Ascending aorta (tissue), 2 donors: Measurements from ENCODE around the gene USP2. TPM values are rescaled to one million over a fixed set of nuclear protein-coding genes. Genes with fewer than 3 reads are reported as not detected.

ENCODE experiments used
- DNase-seq, 2 donors: peaks; one replicate each; pipeline ENCODE4 v3.0.0-alpha.2; 2019; ENCODE audit warnings: low spot score in 2 of 2
- H3K27ac ChIP-seq, 2 donors: fragments of 200-600 bp; sonication (generic); one replicate each; pipeline ENCODE4 v1.5.1; 2016 to 2017; ENCODE audit warnings: mild to moderate bottlenecking in 1 of 2
- H3K27me3 ChIP-seq: fragments of 200-600 bp; sonication (generic); one replicate; pipeline ENCODE4 v1.5.1; 2017
- H3K36me3 ChIP-seq, 2 donors: fragments of 200-600 bp; sonication (generic); one replicate each; pipeline ENCODE4 v1.5.1; 2016
- H3K4me1 ChIP-seq, 2 donors: fragments of 200-600 bp; sonication (generic); one replicate each; pipeline ENCODE4 v1.5.1; 2016 to 2017; ENCODE audit warnings: mild to moderate bottlenecking in 1 of 2
- H3K4me3 ChIP-seq, 2 donors: fragments of 200-600 bp; sonication (generic); one replicate each; pipeline ENCODE4 v1.5.1; 2016 to 2017; ENCODE audit warnings: mild to moderate bottlenecking in 1 of 2
- H3K9me3 ChIP-seq, 2 donors: fragments of 200-600 bp; sonication (generic); one replicate each; pipeline ENCODE4 v1.5.1; 2016
- intact Hi-C: fragments of 100-400 bp; cut with DNase I; formaldehyde crosslinking; loops from one replicate; pipeline ENCODE4 v1.15.1; 2023
- total RNA-seq: library from RNA; depleted of rRNA; stranded (reverse); fragments of >200 nt; gene quantifications from one replicate; pipeline ENCODE4 v1.1.0, GENCODE V29; 2016
- TF ChIP-seq, protein P1 (sequence below), 3 experiments: fragments of 200-600 bp in 2 of 3; fragments of 450-650 bp in 1 of 3; sonication (generic) in 2 of 3; IDR thresholded peaks; one replicate each; pipeline ENCODE4 v1.5.1; 2016 to 2019; ENCODE audit warnings: antibody characterized with exemption in 3 of 3, mild to moderate bottlenecking in 1 of 3, moderate library complexity in 1 of 3

Gene USP2
- total RNA-seq, 1 donor from 2014 or later, result not detected

DNA sequence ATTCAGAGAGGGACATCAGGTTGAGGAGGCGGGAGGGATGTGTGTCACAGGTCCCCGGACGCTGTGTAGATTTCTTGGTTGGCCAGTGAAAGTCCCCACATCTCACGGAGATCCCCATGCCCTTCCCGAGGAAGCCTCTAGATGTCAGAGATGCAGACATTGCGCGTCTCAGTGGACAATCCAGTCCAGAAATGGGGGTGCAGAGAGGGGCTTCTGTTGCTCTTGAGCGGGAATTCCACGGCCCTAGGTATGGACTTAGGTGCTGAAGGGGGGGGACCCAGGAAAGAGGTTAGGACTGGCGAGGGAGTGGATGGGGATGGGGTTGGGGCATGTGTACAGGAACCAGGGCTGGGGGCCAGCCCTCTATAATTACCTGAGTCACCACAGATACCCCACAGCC, 34.5 kb upstream of the USP2 start:
- Histone ChIP-seq H3K36me3 (no peaks in the 10 kb centered on the region), H3K27ac (no peak overlapping the region), H3K4me1 (peaks cover 0 to 14% of the 10 kb centered on the region in 2 donors), H3K9me3 (no peaks in the 10 kb centered on the region), H3K27me3 (no peaks in the 10 kb centered on the region), H3K4me3 (no peak overlapping the region)
- TF ChIP-seq, protein P1, sequence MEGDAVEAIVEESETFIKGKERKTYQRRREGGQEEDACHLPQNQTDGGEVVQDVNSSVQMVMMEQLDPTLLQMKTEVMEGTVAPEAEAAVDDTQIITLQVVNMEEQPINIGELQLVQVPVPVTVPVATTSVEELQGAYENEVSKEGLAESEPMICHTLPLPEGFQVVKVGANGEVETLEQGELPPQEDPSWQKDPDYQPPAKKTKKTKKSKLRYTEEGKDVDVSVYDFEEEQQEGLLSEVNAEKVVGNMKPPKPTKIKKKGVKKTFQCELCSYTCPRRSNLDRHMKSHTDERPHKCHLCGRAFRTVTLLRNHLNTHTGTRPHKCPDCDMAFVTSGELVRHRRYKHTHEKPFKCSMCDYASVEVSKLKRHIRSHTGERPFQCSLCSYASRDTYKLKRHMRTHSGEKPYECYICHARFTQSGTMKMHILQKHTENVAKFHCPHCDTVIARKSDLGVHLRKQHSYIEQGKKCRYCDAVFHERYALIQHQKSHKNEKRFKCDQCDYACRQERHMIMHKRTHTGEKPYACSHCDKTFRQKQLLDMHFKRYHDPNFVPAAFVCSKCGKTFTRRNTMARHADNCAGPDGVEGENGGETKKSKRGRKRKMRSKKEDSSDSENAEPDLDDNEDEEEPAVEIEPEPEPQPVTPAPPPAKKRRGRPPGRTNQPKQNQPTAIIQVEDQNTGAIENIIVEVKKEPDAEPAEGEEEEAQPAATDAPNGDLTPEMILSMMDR (IDR thresholded peaks at IDR 0.05), result no peak
- intact Hi-C loops, result no loop called here
- no peak for DNase-seq

DNA sequence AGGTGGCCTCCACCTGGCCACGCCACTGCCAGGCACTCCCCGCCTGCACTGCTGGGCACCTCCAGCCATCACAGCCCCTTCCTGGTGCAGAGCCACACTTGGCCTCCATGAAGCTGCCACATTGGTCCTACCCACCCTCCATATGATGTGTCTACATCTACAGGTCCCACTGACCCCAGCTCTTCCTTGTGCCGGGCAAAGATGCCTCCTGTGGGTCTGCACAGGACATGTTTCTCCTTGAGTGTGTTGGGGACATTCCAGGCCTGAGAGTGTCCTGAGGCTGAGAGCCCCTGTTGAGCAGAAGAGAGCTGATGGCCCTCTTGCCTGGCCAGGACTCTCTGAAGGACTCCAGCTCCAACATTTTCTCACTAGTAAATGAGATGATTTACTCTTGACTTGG, 34.0 kb upstream of the USP2 start:
- H3K27me3 ChIP-seq, result no peaks in the 10 kb centered on the region
- intact Hi-C loops, result no loop called here
- H3K27ac ChIP-seq, result no peak overlapping the region
- no peaks in the 10 kb centered on the region for H3K9me3 ChIP-seq
- no peak overlapping the region for H3K4me3 ChIP-seq
- H3K36me3 ChIP-seq, result no peaks in the 10 kb centered on the region
- H3K4me1 ChIP-seq, result peaks cover 0 to 14% of the 10 kb centered on the region in 2 donors
- no peak for DNase-seq
- TF ChIP-seq, protein P1 (IDR thresholded peaks at IDR 0.05), result no peak

DNA sequence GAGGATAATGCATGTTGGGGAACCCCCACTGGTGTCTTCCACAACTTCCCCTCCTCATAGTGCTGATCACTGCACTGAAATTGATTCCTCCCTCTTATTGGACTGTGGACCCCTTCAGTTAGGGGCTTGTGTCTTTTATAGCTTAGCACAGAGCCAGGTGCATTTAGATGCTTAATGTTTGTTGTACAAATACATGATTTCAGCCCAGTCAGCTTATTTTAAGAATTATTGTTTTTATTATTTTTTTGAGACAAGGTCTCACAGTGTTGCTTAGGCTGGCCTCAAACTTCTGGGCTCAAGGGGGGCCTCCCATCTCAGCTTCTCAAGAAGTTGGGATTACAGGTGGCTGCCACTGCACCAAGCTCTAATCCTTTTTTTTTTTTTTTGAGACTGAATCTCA, 33.2 kb upstream of the USP2 start:
- Histone ChIP-seq H3K4me3 (no peak overlapping the region), H3K27me3 (no peaks in the 10 kb centered on the region), H3K4me1 (peaks cover 0 to 14% of the 10 kb centered on the region in 2 donors), H3K27ac (no peak overlapping the region), H3K36me3 (no peaks in the 10 kb centered on the region), H3K9me3 (no peaks in the 10 kb centered on the region)
- no peak for DNase-seq
- TF ChIP-seq, protein P1 (IDR thresholded peaks at IDR 0.05), result no peak
- intact Hi-C loops, result no loop called here

DNA sequence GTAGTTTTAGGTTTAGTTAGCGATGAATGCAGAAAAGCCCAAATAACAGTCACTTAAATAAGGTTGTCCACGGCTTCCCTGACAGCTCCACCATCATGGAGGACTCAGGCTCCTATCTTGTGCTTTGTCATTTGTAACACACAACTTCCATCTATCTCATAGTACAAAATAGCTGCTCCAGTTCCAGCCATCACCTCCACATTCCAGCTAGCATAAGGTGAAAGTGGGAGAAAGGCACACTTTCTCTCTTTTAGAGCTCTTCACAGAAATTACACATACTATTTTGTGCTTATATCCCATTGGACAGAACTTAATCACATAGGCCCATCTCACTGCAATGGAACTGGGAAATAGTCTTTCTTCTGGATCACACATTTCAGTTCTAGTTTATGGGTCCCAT, 32.8 kb upstream of the USP2 start:
- no peak for DNase-seq
- H3K36me3 ChIP-seq, result no peaks in the 10 kb centered on the region
- H3K4me1 ChIP-seq, result peaks cover 0 to 14% of the 10 kb centered on the region in 2 donors
- H3K27ac ChIP-seq, result no peak overlapping the region
- H3K4me3 ChIP-seq, result no peak overlapping the region
- TF ChIP-seq, protein P1 (IDR thresholded peaks at IDR 0.05), result no peak
- no peaks in the 10 kb centered on the region for H3K9me3 ChIP-seq
- intact Hi-C loops, result no loop called here
- H3K27me3 ChIP-seq, result no peaks in the 10 kb centered on the region

DNA sequence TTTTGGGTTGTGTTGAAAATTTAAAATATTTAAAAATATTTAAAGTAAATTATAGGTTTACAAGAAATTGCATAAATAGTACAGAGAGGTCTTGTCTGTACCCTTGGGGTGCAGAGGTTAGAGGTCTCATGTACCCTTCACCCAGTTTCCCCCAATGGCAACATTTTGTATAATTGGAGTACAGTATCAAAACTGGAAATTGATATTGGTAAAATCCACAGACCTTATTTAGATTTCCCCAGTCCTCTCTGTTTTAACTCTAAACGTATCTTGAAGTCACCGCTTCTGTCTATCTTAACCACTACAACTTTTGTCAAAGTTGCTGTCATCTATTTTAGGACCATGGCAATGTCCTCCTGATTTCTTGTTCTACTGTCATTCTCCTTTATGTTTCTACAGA, 30.6 kb upstream of the USP2 start:
- no peaks in the 10 kb centered on the region for H3K9me3 ChIP-seq
- no peak overlapping the region for H3K27ac ChIP-seq
- TF ChIP-seq, protein P1 (IDR thresholded peaks at IDR 0.05), result no peak
- H3K27me3 ChIP-seq, result no peaks in the 10 kb centered on the region
- intact Hi-C loops, result no loop called here
- no peak overlapping the region for H3K4me3 ChIP-seq
- H3K4me1 ChIP-seq, result peaks cover 0 to 3% of the 10 kb centered on the region in 2 donors
- no peak for DNase-seq
- no peaks in the 10 kb centered on the region for H3K36me3 ChIP-seq

DNA sequence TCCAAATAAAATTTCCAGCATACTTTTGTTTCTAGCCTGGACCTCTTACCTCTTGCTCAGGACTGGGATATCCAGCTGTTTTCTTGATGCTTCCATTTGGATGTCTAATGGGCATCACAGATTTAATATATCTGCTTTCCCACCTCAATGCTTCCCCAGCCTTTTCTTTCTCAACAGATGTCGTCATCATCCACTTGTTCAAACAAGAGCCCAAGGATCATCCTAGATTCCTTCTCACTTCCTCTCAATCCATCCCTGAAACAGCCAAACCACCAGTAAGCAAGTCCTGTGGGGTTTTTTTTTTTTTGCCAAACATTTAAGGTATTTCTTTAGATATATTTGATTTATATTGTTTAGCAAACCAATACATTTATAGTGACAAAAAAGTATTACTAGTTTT, 29.0 kb upstream of the USP2 start:
- no peaks in the 10 kb centered on the region for H3K9me3 ChIP-seq
- no peak for DNase-seq
- no peaks in the 10 kb centered on the region for H3K36me3 ChIP-seq
- H3K4me1 ChIP-seq, result no peaks in the 10 kb centered on the region
- no peak overlapping the region for H3K27ac ChIP-seq
- TF ChIP-seq, protein P1 (IDR thresholded peaks at IDR 0.05), result no peak
- intact Hi-C loops, result no loop called here
- H3K27me3 ChIP-seq, result no peaks in the 10 kb centered on the region
- H3K4me3 ChIP-seq, result no peak overlapping the region
